Ecto neural progenitor cell (in vitro differentiated cells): ENCODE results near the gene SLC5A1.
"Not testable (repeated sequence)": the region's sequence is repeated elsewhere in the genome, so short reads cannot be mapped to it uniquely, and the experiment has no call there.

Source experiments
- DNase-seq: peaks from one replicate; pipeline ENCODE4 v3.0.0-alpha.2; 2018; ENCODE audit warnings: low spot score

The SLC5A1 gene

DNA sequence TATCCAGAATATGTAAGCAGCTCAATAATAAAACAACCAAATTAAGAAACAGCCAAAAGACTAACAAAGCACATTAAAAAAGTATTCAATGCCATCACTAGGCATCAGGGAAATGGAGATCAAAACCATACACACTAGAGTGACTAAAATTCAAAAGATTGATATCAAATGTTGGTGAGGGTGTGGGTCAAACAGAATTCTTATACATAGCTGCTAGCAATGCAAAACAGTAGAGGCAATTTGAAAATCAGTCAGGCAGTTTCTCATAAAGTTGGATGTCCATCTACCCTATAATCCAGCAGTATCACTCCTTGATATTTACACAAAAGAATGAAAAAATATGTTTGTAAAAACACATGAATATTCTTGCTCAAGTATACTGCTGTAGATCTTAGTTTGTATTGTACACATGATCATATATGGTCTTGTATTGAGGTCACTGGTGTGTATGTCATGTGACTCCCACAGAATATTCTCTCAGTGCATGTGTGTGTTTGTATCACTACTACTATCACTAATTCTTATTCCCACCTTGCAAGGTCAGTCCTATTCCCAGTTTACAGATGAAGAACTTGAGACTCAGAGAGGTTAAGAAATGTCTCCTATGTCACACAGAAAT, 54.9 kb downstream of the SLC5A1 start:
- DNase-seq = no peak

GRCh38 chr22:32100711-32101110, 57.6 kb downstream of the SLC5A1 start:
- no peak for DNase-seq

DNA sequence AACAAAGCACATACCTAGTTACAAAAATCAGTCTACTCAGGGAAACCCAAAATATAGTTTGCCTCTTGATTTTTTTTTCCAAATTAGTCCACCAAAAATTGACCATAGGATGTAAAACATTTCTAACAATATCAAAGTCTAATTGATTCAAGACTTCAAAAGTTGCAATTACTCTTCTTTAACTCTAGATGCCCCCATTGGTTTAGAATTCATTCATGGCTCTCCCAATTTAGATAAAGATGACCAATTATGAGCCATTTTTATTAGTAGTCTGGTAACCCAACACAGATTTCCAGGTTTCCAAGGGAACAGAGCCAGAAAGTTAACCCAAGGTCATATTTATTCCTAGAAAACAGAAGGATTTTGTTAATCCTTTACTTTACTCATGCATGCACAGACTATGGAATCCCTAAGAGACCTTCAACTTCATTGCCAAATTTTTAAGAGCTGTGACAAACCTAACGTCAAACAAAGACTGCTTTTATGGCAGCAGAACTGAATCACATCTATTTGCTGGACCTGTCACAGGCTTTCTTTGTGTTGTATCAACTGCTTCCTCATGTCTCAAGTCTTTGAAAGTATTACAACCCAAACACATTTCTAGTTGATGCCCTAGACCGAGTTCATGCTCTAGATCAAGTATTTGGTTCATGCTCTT, 60.7 kb downstream of the SLC5A1 start:
- DNase-seq = no peak

DNA sequence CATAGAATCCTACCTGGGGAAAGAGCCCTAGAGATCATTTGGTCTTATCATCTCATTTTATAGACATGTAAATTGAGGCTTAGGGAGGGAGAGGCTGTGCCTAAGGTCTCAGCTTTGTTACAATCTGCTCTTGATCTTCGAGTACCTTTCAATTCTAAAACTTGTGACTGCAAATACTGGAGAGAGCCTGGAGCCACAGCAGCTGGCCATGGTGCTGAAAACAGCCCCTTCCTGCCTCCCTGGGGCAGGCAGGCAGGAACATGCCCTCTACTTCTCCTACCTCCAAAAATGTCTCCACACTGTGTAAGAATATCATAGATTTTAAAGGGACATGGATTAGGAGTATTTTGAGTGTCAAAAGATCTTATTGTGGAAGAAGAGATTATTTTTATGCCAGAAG, 63.9 kb downstream of the SLC5A1 start:
- DNase-seq = no peak

DNA sequence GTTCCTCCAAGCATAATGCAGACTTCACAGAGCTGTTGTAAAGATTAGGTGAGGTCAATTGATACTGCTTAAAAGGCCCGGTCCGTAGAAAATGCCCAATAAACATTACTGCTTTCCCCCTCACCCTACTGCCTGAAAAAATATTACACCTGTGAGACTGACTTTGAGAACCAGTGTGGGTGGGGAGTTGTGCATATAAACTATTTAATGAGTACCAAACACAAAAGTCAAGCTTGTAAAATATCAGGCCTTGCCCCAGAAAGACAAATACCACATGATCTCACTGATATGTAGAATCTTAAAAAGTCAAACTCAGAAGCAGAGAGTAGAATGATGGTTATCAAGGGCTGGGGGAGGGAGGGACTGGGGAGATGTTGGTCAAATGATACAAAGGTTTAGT, 69.3 kb downstream of the SLC5A1 start:
- no peak for DNase-seq

GRCh38 chr22:32119568-32120235, 76.6 kb downstream of the SLC5A1 start:
- no peak for DNase-seq

DNA sequence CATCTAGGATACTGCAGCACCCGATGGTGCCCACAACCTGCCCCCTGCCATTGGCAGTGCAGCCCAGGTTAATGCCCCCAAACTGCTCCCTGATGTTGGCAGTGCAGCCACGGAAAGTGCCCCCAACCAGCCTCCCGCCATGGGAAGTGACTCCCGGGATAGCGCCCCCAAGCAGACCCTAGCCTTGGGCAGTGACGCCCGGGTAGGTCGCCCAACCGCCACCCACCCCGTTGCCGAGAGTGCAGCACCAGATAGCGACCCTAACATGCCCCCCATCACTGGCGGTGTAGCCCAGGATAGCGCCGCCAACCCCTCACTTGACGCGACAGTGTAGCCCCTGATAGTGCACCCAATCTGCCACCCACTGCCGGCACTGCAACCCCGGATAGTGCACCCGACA, 77.5 kb downstream of the SLC5A1 start:
- no peak for DNase-seq

- no peak for DNase-seq
These were observed 79.8 kb downstream of the SLC5A1 start for GRCh38 chr22:32122899-32123298.

- no peak for DNase-seq
These were observed 80.6 kb downstream of the SLC5A1 start for GRCh38 chr22:32123657-32124056.

GRCh38 chr22:32127904-32128303, 84.8 kb downstream of the SLC5A1 start:
- no peak for DNase-seq

DNA sequence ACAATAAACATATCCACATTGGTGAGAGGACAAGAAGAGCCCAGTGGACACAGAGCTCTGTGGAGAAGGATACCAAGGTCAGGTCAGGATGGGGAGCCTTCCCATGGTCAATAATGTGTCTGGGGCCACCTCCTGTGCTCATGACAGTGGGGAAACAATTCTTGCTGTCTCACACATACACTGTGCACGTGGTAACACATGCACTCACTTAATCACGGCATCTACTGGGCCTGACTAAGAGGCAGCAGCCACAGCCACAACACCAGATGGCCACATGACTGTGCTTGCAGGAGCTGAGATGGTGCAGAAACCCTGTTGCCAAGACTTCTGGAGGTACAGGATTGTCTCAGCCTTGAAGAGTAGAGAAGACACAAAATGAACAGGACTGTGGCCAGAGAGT, 87.4 kb downstream of the SLC5A1 start:
- no peak for DNase-seq

- no peak for DNase-seq
These were observed 89.1 kb downstream of the SLC5A1 start for GRCh38 chr22:32132126-32132525.

GRCh38 chr22:32132783-32133182, 89.7 kb downstream of the SLC5A1 start:
- DNase-seq = no peak

GRCh38 chr22:32134796-32135195, 91.7 kb downstream of the SLC5A1 start:
- DNase-seq = not testable (repeated sequence)

- DNase-seq = not testable (repeated sequence)
These were observed 92.9 kb downstream of the SLC5A1 start for GRCh38 chr22:32135958-32136357.

DNA sequence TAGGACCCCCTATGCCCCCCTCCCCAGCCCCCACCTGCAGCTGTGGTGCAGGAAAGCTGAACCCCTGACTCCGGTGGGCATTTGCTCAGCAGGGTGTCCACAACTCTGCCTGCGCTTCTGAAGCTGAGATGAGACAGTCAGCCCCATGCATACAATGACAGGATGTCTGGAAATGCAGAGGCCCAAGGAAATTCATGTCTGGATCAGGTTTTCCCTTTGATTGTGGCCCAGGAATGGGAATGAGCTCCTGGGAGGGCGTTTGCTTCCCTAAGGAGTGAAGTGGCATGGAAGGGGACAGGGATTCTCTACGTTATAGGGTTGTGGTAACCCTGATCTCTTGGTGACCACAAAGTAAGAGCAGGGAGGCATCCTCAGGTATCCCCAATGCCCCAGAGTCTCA, 93.8 kb downstream of the SLC5A1 start:
- DNase-seq = not testable (repeated sequence)

DNA sequence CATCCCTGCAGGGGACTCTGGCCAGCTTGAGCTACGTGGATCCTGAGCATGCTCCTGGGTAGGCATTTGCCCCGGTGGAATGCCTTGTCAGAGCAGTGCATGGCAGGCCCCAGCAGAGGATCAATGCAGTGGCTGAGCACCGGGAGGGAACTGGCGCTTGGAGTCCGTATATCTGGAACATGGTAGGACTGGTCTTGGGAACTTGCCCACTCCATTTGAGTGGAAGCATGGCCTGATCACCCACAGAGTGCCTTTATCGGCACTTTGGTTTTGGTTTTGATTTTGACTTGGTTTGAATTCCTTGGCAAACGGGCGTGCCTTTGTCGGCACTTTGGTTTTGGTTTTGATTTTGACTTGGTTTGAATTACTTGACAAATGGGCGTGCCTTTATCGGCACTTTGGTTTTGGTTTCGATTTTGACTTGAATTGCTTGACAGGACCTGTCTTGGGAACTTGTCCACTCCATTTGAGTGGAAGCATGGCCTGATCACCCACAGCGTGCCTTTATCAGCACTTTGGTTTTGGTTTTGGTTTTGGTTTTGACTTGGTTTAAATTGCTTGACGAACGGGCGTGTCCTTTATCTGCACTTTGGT, 94.8 kb downstream of the SLC5A1 start:
- not testable (repeated sequence) for DNase-seq

DNA sequence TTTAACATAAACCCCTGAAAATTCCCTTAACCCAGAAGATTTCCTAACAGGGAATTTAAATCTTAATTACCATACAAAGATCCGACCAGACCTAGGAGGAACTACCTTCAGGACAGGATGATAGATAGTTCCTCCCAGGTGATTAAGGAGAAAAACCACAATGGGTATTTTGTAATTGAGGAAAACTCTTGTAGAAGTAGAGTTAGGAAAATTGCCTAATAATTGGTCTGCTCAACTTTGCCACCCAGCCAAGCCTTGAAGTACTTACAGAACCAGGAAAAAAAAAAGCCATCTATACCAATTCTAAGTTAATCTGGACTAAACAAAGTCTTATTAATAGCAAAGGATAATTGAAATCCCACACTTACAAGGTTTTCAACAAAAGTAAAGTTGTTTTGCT, 95.5 kb downstream of the SLC5A1 start:
- not testable (repeated sequence) for DNase-seq

GRCh38 chr22:32140688-32141087, 97.6 kb downstream of the SLC5A1 start:
- DNase-seq = not testable (repeated sequence)

DNA sequence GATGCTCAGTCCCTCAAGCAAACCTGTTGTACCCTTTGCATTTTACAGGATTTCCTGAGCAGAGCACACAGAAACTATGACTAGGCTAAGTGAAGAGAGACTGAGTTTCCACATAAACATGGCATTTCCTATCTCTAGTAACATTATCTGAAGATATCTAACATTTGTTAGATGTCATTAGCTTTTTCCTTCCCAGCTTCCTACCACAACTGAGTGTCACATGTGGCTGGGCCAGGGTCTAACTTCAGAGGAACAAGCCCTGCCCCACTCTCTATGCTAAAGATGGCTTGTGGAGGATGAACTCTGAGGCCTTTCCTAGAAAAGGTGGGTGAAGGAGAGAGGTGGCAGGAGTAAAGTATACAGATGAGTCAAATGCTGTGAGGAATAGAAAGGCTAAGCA, 99.5 kb downstream of the SLC5A1 start:
- no peak for DNase-seq

DNA sequence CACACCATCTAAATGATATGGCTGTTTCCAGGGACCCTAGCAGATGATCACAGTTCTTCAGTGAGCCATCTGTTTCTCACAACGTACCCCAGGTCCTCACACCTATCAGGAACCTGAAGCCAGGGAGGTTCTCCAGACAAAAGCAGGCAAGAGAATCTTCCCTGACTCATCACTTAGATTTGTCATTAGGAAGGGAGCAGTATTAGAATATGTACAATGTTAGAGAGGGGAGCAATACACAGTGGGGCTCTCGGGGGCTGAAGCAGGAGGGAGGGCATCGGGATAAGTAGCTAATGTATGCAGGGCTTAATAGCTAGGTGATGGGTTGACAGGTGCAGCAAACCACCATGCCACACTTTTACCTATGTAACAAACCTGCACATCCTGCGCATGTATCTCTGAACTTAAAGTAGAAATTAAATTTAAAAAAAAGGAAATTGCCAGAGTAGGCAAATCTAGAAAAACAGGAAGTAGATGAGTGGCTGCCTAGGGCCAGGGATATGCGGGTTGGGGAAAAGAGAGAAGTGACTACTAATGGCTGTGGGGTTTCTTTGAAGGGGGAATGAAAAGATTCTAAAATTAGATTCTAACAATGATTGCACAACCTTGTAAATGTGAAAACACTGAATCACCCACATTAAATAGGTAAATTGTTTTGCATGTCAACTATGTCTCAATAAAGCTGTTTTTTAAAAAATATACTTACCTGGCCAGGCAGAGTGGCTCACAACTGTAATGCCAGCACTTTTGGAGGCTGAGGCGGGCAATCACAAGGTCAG, 101.6 kb downstream of the SLC5A1 start:
- no peak for DNase-seq

GRCh38 chr22:32147128-32147527, 104.1 kb downstream of the SLC5A1 start:
- not testable (repeated sequence) for DNase-seq
